NCI-H2196 (cell line): ENCODE results near the gene C5orf63.
"Not testable (repeated sequence)": the region's sequence is repeated elsewhere in the genome, so short reads cannot be mapped to it uniquely, and the experiment has no call there.

Experiments
- DNase-seq: peaks from one replicate; lab custom pipeline; 2025; ENCODE audit not compliant: unreplicated experiment; lab: John Stamatoyannopoulos, UW

Gene C5orf63

GRCh38 chr5:127072861-127073846 is at the start of gene C5orf63:
C5orf63 (minus strand) TSS chr5:127073502; CDS start chr5:127058995, 14,507 bp downstream.
- DNase-seq, result no peak

- DNase-seq, result no peak
These were observed 39.1 kb upstream of the C5orf63 start for GRCh38 chr5:127112347-127112864.

- no peak for DNase-seq
These were observed 37.8 kb upstream of the C5orf63 start for GRCh38 chr5:127111112-127111511.

GRCh38 chr5:127108624-127109260 is 35.4 kb upstream of the C5orf63 start:
- not testable (repeated sequence) for DNase-seq

- no peak for DNase-seq
These were observed 28.6 kb upstream of the C5orf63 start for GRCh38 chr5:127101935-127102334.

GRCh38 chr5:127101533-127101932 is 28.2 kb upstream of the C5orf63 start:
- DNase-seq, result no peak

GRCh38 chr5:127098241-127098640 is 24.9 kb upstream of the C5orf63 start:
- DNase-seq, result no peak

- no peak for DNase-seq
These were observed 24.0 kb upstream of the C5orf63 start for GRCh38 chr5:127097278-127097677.

- no peak for DNase-seq
These were observed 23.2 kb upstream of the C5orf63 start for GRCh38 chr5:127096328-127096993.

- DNase-seq, result no peak
These were observed 21.0 kb upstream of the C5orf63 start for GRCh38 chr5:127094161-127094814.

- no peak for DNase-seq
These were observed 19.4 kb upstream of the C5orf63 start for GRCh38 chr5:127092690-127093089.

GRCh38 chr5:127089191-127089590 is 15.9 kb upstream of the C5orf63 start:
- DNase-seq, result no peak

- no peak for DNase-seq
These were observed 14.9 kb upstream of the C5orf63 start for GRCh38 chr5:127088251-127088650.

- no peak for DNase-seq
These were observed 13.3 kb upstream of the C5orf63 start for GRCh38 chr5:127086589-127086988.

GRCh38 chr5:127085796-127086195 is 12.5 kb upstream of the C5orf63 start:
- no peak for DNase-seq

- no peak for DNase-seq
These were observed 12.1 kb upstream of the C5orf63 start for GRCh38 chr5:127085371-127085770.

- DNase-seq, result no peak
These were observed 11.4 kb upstream of the C5orf63 start for GRCh38 chr5:127084656-127085055.

- DNase-seq, result no peak
These were observed 10.4 kb upstream of the C5orf63 start for GRCh38 chr5:127083711-127084110.

GRCh38 chr5:127079994-127080491 is 6.7 kb upstream of the C5orf63 start:
- no peak for DNase-seq

- DNase-seq, result no peak
These were observed 4.1 kb upstream of the C5orf63 start for GRCh38 chr5:127077366-127077765.
